Adrenal gland (tissue), 12 donors: Measurements from ENCODE around the gene HECTD1. TPM values are rescaled to one million over a fixed set of nuclear protein-coding genes. Genes with fewer than 3 reads are reported as not detected.

ENCODE experiments used
- DNase-seq, 7 donors: peaks; one replicate each; pipeline ENCODE4 v3.0.0-alpha.2; 2019 to 2020
- H3K27ac ChIP-seq, 5 donors: fragments of 200-600 bp; sonication (generic) in 4 of 5; 1 replicate in 3 of 5; 2 replicates in 2 of 5; pipeline versions ENCODE4 v1.5.1 to v1.8.0; 2016 to 2020; ENCODE audit warnings: mild to moderate bottlenecking in 1 of 5
- H3K27me3 ChIP-seq: fragments of 200-600 bp; 2 replicates; pipeline ENCODE4 v1.8.0; 2021
- H3K36me3 ChIP-seq, 2 donors: fragments of 200-600 bp; replicated peaks in 1 of 2; 1 replicate in 1 of 2; 2 replicates in 1 of 2; pipeline versions ENCODE4 v1.5.1 to v1.8.0; 2018 to 2022
- H3K4me1 ChIP-seq, 2 donors: fragments of 200-600 bp; replicated peaks in 1 of 2; 1 replicate in 1 of 2; 2 replicates in 1 of 2; pipeline versions ENCODE4 v1.5.1 to v1.8.0; 2018 to 2021
- H3K4me3 ChIP-seq, 4 donors: fragments of 200-600 bp; sonication (generic) in 3 of 4; one replicate each; pipeline ENCODE4 v1.5.1; 2016 to 2018
- H3K9me3 ChIP-seq, 3 donors: fragments of 200-600 bp; sonication (generic) in 1 of 3; replicated peaks in 1 of 3; 1 replicate in 2 of 3; 2 replicates in 1 of 3; pipeline versions ENCODE4 v1.5.1 to v1.8.0; 2016 to 2021
- CTCF ChIP-seq, 6 experiments: fragments of 450-650 bp in 4 of 6; fragments of 200-600 bp in 2 of 6; sonication (generic) in 1 of 6; IDR thresholded peaks; 1 replicate in 5 of 6; 2 replicates in 1 of 6; pipeline versions ENCODE4 v1.5.1 to v1.8.0; 2016 to 2021; ENCODE audit warnings: antibody characterized with exemption in 6 of 6, mild to moderate bottlenecking in 2 of 6, moderate library complexity in 1 of 6
- POLR2A ChIP-seq, 2 donors: fragments of 450-650 bp; IDR thresholded peaks; one replicate each; pipeline ENCODE4 v1.6.1; 2017; ENCODE audit warnings: antibody characterized with exemption in 2 of 2, mild to moderate bottlenecking in 2 of 2, moderate library complexity in 1 of 2
- WGBS, 4 donors: extraction: QIAGEN DNeasy Blood & Tissue Kit in 2 of 4; methylation state at CpG; one replicate each; pipeline versions ENCODE4 v1.1.5 to v1.1.7; 2013 to 2017; 5-methylcytosine and 5-hydroxymethylcytosine counted together
- intact Hi-C, 2 donors: fragments of 100-400 bp; cut with DNase I; formaldehyde crosslinking; loops; one replicate each; pipeline versions ENCODE4 v1.14.1 to v1.15.0; 2022 to 2023
- polyA plus RNA-seq, 3 donors: library from polyadenylated mRNA; stranded (reverse); fragments of 200-250 nt in 2 of 3; fragments of 350-450 nt in 1 of 3; fragmentation: Illumina TruSeq in 1 of 3; extraction: RNeasy Lipid Tissue Mini Kit (QIAGEN cat#74804) in 1 of 3; gene quantifications; one replicate each; pipeline ENCODE4 v1.2.3, GENCODE V29; 2013 to 2014
- total RNA-seq, 9 donors: library from RNA; depleted of rRNA in 4 of 9; stranded (reverse); fragments of >200 nt in 4 of 9; fragments of 120-200 nt in 1 of 9; fragmentation: NEBNext Ultra II Directional in 1 of 9; extraction: Animal tissue kit (Norgen Biotek cat#: 25700) in 1 of 9; gene quantifications; one replicate each; pipeline versions ENCODE4 v1.1.0 to v1.2.4, GENCODE V29; 2013 to 2023
- donor health status: healthy with polysubstance abuse.
- donor health status: Bipolar disorder and iron deficiency.
- donor health status: DM: yes; HTN: yes; CAD: no.
- donor health status: DM: no; HTN: no; CAD: no.
- donor health status: DM: no; HTN: no; CAD: no.
- donor health status: DM: yes; HTN: yes; CAD: no.

Gene HECTD1
- total and polyA plus RNA-seq, 12 donors, result 77.1 to 309 (median 185) TPM

GRCh38 chr14:31078766-31079165, 128.8 kb downstream of the HECTD1 start:
- intact Hi-C loops, result no loop called here
- H3K9me3 ChIP-seq, result no peaks in the 10 kb centered on the region

GRCh38 chr14:31075144-31075543, 132.4 kb downstream of the HECTD1 start:
- Histone ChIP-seq H3K27me3 (no peaks in the 10 kb centered on the region), H3K27ac (no peak overlapping the region), H3K36me3 (no peaks in the 10 kb centered on the region), H3K4me1 (no peaks in the 10 kb centered on the region), H3K4me3 (no peak overlapping the region), H3K9me3 (no peaks in the 10 kb centered on the region)
- 91 to 97% (median 96%) methylated on average over 2 of the region's 2 CpGs for WGBS, 4 donors
- intact Hi-C loops, result no loop called here
- DNase-seq, result no peak
- TF ChIP-seq CTCF (IDR thresholded peaks at IDR 0.05) (no peak), POLR2A (IDR thresholded peaks at IDR 0.05) (no peak)

More at GRCh38 chr14:31078766-31079165, 128.8 kb downstream of the HECTD1 start:
- TF ChIP-seq CTCF (IDR thresholded peaks at IDR 0.05) (no peak), POLR2A (IDR thresholded peaks at IDR 0.05) (no peak)
- no peaks in the 10 kb centered on the region for H3K27me3 ChIP-seq
- no peak overlapping the region for H3K4me3 ChIP-seq
- peaks cover 0 to 4% of the 10 kb centered on the region in 2 donors for H3K36me3 ChIP-seq
- H3K27ac ChIP-seq, result no peak overlapping the region
- no peaks in the 10 kb centered on the region for H3K4me1 ChIP-seq
- WGBS, 4 donors, result 32 to 39% (median 33%) methylated on average over 2 of the region's 2 CpGs
- no peak for DNase-seq

- intact Hi-C loops, result no loop called here
- Histone ChIP-seq H3K27me3 (no peaks in the 10 kb centered on the region), H3K4me3 (no peak overlapping the region), H3K27ac (no peak overlapping the region), H3K36me3 (no peaks in the 10 kb centered on the region), H3K9me3 (no peaks in the 10 kb centered on the region), H3K4me1 (peaks cover 0 to 1% of the 10 kb centered on the region in 2 donors)
- no peak for TF ChIP-seq CTCF (IDR thresholded peaks at IDR 0.05)
- TF ChIP-seq POLR2A (IDR thresholded peaks at IDR 0.05), result no peak
- no peak for DNase-seq
- WGBS, 4 donors, result 94 to 100% (median 98%) methylated on average over 2 of the region's 2 CpGs
These were observed 136.4 kb downstream of the HECTD1 start for GRCh38 chr14:31071151-31071550.

- intact Hi-C loops, result no loop called here
- H3K36me3 ChIP-seq, result no peaks in the 10 kb centered on the region
- TF ChIP-seq POLR2A (IDR thresholded peaks at IDR 0.05), result no peak
- no peak for TF ChIP-seq CTCF (IDR thresholded peaks at IDR 0.05)
These were observed 137.2 kb downstream of the HECTD1 start for GRCh38 chr14:31070431-31070830.

More at GRCh38 chr14:31070431-31070830, 137.2 kb downstream of the HECTD1 start:
- no peak overlapping the region for H3K27ac ChIP-seq
- no peaks in the 10 kb centered on the region for H3K9me3 ChIP-seq
- 90 to 99% (median 94%) methylated on average over 5 of the region's 5 CpGs for WGBS, 4 donors
- DNase-seq, result no peak
- H3K4me3 ChIP-seq, result no peak overlapping the region
- peaks cover 0 to 6% of the 10 kb centered on the region in 2 donors for H3K4me1 ChIP-seq
- H3K27me3 ChIP-seq, result no peaks in the 10 kb centered on the region
